HG03039 (cell line): ENCODE results near the gene EXOC6.

ENCODE experiments used
- ATAC-seq: cut with Tn5 transposase; IDR thresholded peaks from one replicate; pipeline ENCODE4 v1.9.1; 2021; ENCODE audit warnings: mild to moderate bottlenecking, moderate library complexity; ENCODE audit not compliant: unreplicated experiment

Gene EXOC6

GRCh38 chr10:92997620-92998019 lies 149.3 kb downstream of the EXOC6 start:
- no peak for ATAC-seq

DNA sequence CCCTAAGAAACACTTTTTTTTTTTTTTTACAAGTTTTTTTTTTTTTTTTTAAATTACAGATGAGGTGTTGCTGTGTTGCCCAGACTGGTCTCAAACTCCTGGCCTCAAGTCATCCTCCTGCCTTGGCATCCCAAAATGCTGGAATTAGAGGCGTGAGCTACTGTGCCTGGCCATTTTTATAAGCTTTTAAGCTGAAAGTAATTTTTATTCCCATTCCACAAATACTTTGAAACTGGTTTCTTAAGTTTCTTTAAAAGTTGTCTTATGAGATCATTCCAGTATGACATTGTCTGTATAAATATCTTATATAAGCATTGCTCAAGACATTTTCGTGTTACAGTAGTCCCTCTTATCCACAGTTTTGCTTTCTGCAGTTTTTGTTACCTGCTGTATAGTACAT lies 150.9 kb downstream of the EXOC6 start:
- no peak for ATAC-seq

DNA sequence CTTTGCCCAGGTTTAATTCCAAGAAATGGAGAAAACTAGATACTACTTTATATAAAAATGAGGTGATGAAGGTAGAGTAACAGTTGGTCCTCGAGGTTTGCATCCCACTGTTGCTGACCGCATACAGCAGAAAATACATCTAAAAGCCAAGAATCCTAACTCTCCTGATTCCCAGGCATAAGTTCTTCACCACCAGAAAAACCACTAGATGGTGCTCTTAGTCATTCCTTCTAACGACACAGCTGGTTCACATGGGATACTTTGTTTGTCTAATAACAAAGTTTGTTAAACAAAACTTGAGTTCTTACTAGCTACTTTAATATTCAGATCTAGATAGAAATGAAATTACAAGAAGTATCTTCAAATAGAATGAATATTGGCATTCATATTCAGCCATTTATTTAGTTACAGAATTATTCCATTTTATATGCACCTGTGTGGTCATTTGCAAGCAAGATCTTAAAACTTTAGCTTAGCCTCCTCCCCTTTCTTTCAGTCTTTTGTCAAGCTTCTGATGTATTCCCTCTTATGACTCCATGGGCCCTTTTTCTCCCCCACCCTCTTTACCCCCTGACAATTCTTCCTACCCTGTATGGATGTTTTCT lies 158.2 kb downstream of the EXOC6 start:
- no peak for ATAC-seq

GRCh38 chr10:93015722-93016121 lies 167.4 kb downstream of the EXOC6 start:
- no peak for ATAC-seq

DNA sequence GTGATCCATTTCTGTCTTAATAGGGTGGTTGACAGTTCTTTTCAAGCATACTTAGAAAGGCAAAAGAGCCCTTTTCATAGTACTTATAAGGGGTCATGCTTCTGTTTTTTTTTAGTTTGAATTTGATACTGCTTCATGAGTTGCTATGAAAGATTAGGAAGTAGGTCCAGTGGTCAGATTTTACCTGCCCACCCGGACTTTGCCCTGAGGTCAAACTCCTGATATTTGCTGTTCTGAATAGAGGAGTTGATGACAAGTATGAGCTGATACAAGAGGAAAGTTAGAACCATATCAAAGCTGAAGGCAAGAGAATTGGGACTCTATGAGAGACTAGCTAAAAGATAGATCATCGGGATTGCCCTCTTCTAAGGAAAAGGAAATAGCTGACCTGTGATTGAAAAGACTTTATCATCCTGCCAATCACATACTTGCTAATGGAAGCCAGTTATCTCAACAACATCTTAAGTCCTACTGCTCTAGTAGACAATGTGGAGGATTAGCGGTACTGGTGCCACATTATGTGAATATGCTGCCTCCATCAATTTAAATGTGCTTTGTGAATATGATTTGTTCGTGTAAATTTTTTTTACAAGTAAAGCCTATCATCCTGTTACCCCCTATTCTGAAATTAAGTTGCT lies 174.8 kb downstream of the EXOC6 start:
- ATAC-seq: no peak

DNA sequence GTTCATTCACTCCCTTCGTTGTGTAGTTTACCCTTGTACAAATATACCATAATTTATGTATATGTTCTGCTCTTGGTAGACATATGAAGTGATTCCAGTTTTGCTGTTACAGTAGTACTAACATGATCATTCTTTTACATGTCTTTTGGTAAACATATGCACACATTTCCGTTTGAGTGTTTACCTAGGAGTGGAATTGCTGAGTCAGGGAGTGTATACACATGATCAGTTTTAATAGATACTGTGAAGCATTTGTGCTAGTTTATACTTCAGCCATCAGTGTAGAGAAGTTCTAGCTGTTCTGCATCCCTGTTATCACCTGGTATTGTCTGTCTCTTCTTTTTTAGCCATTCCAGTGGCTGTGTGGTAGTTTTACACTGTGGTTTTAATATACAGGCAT lies 177.8 kb downstream of the EXOC6 start:
- ATAC-seq: no peak

GRCh38 chr10:93027508-93027907 lies 179.2 kb downstream of the EXOC6 start:
- no peak for ATAC-seq

- no peak for ATAC-seq
Observed at GRCh38 chr10:93028883-93029282, 180.6 kb downstream of the EXOC6 start.

DNA sequence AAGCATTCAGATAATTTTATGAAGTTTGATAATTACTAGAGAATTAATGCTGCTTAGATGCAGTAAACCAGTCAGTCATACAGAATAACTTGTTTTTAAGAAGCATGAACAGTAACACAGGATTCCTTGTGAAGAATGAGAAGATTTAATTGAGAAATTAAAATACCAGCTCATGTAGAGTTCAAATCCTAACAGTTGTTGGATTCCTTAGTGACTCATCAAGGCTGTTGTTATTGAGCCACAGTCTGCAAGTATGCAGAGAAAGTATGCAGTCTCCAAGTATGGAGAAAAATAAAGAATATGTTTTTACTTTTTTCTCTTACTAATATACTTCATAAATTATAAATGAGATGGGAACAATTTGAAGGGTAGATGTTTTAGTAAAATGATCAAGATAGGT lies 182.1 kb downstream of the EXOC6 start:
- no peak for ATAC-seq

GRCh38 chr10:93032105-93032808 lies 183.9 kb downstream of the EXOC6 start:
- ATAC-seq: no peak

GRCh38 chr10:93032809-93033137 lies 184.5 kb downstream of the EXOC6 start:
- ATAC-seq: no peak

DNA sequence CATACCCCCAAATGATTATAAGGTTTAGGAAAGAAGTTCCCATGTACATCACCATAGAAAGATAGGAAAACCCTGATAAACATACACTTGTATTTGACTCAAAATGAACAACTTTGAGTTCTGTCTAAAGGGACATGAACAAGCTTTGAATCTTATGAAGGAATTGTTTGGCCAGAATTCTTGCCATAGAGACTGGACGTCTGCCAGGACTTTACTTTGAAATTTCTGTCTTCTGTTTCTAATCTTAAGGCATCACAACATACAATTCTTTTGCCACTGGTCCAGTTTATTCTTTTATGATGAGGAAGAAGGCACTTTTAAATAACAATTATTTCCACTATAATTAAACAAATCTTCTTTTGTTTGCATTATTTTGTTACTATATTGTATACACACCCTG lies 186.1 kb downstream of the EXOC6 start:
- no peak for ATAC-seq

DNA sequence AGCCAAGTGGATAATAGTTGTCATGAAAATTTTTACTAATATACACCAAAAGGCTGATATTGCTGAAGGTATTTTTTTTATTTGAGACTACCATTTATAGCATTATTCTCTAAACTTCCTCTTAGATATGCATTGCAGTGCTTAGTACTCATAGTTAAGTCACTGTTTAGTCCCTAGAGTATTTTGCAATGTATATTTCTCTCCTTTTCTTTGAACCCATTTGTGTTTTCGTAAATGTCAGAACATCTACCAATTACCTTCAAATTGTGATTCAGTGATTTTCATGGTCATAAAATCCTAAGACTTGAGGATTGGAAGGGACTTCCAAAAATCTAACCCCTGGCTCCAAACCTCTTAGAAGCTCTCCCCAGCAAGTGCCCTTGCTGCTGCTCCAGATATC lies 190.8 kb downstream of the EXOC6 start:
- no peak for ATAC-seq

- ATAC-seq: no peak
Observed at GRCh38 chr10:93039721-93040120, 191.4 kb downstream of the EXOC6 start.

DNA sequence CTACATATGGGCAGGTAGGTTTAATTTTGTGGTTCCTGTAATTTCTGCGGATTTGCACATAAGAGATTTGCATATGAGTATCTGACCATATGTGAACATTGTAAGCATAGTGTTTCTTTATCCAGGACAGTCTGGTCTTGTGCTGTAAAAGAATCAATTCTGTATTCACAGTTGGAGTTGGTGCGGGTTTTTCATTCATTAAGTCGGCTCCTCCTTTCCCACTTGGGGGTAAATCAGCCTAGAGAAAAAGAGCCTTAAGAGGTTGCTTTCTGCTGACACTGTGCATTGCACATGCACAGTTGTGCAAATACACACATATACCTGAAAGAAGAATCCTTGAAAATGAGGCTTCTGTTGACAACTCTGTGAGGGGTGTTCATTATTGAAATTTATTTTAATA lies 206.2 kb downstream of the EXOC6 start:
- no peak for ATAC-seq

DNA sequence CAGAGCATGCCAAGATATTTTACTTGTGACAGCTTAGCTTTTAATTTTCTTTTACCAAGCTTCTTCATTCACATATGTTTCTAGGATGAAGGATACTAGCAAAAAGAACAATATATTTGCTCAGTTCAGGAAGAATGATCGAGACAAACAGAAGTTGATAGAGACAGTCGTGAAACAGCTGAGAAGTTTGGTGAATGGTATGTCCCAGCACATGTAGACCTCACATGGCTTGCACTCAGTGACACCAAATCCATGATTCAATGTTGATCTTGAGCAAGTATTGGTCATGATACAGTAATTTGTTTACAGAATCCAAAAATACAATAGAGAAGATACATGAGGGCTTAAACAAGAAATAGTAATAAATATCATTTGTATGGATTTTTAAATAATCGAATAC lies 209.8 kb downstream of the EXOC6 start:
- no peak for ATAC-seq

DNA sequence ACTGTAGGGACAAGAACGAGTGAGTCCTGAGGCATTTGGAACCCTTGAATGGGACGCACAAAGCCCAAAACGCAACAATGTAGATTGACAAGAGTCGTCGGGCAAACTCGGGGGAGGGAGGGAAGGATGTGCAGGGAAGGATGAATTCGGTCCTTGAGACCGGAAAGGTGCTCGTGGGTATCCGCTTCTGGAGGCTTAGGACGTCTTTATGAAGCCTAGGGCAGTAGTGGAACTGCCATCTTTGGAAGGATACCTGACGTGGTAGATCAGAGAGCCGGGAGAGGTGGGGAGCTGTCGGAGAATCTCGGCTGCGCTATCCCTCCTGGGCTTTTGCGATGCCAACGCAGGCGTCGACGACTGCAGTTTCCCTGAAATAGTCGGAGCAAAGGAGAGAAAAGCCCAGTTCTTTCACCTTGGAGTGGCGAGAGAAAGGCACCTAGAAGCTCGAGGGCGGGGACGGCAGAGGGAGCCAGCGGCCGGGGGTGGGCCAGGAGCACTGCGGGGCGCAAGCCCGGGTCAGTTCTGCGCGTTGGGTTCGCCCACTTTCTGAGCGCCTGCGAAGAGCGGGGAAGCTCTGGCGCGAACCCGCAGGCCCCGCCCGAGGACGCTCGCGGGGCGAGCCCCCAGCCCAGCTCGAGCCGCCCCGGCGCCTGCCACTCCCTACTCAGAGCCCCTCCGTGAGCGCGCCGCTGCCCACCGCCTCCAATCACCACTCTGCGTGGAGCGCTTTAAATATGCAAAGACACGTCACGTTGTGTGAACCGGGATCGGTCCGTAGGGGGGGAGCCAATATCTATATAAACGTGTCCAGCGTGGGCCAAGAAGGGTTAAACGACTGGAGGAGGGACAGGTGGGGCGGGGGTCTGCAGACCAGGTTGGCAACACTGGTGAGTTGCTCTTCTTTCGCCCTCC lies 211.9 kb downstream of the EXOC6 start, which contains the start of gene CYP26C1:
Gene CYP26C1 (plus strand): TSS at position 824 of the 912 bp plus-strand sequence. CDS start 466 bp downstream, outside the sequence.
- no peak for ATAC-seq

- no peak for ATAC-seq
Observed at GRCh38 chr10:93060887-93061593, 212.7 kb downstream of the EXOC6 start.

DNA sequence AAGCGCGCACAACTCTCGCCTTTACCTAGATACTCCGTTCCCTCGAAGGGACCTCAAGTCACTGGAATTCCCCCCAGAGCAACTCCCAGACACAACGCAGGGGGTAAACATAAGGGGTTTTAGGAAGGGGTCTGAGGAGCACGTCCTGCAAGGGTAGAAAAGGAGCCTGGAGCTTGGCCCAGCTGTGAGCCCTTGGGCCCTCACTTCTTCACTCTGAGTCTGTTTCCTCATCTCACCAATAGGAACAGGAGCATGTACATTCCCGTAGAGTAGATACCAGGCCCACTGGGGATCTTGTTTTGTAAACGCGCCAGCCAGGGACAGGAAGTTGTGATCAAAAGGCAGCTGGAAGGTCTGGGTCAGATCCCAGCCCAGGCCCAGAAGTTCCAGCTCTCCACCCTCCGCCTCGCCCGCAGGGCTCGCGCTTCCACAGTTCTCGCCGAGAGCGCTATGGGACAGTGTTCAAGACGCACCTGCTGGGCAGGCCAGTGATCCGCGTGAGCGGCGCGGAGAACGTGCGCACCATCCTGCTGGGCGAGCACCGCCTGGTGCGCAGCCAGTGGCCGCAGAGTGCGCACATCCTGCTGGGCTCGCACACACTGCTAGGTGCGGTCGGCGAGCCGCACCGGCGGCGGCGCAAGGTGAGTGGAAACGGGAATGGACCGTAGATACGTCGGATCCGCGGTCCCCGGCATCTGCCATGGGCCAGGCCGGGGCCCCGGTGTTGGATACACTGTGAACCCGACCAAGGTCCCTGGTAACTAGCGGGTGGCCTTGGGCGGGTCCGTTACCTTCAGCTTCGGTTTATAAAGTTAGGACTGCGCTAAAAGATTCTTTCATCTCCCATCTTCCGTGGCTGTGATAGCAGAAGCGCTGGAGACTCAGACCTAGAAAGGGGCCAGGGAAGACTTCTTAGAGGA lies 213.5 kb downstream of the EXOC6 start:
- ATAC-seq: no peak
